SU-DHL-6 (cell line): ENCODE measurements around the gene CHRNB1.

Experiments used
- H2AFZ ChIP-seq: fragments of 200-600 bp; sonication (generic); 2 replicates; pipeline ENCODE4 v1.6.1; 2014; ENCODE audit warnings: low read depth, mild to moderate bottlenecking, moderate library complexity, mixed read lengths, antibody characterized with exemption, low read length; ENCODE audit not compliant: severe bottlenecking
- H3F3A ChIP-seq: fragments of 200-600 bp; shearing (Covaris generic); 2 replicates; pipeline ENCODE4 v1.6.0; 2016; ENCODE audit warnings: antibody characterized with exemption, mild to moderate bottlenecking; ENCODE audit not compliant: insufficient read depth
- H3K27ac ChIP-seq: fragments of 200-600 bp; sonication (generic); 2 replicates; pipeline ENCODE4 v1.5.1; 2016; ENCODE audit warnings: low read depth, mild to moderate bottlenecking, low read length, moderate library complexity, mixed read lengths
- H3K27me3 ChIP-seq: fragments of 200-600 bp; sonication (generic), shearing (Covaris generic); 2 replicates; pipeline ENCODE4 v1.6.0; 2014; ENCODE audit warnings: mild to moderate bottlenecking, low read length
- H3K36me3 ChIP-seq: fragments of 200-600 bp; sonication (generic); 2 replicates; pipeline ENCODE4 v1.6.1; 2014; ENCODE audit warnings: mild to moderate bottlenecking, low read length, mixed read lengths
- H3K4me2 ChIP-seq: fragments of 300-600, 200-600 bp; shearing (Covaris generic), sonication (generic); 2 replicates; pipeline ENCODE4 v1.6.0; 2014; ENCODE audit warnings: low read length, low read depth, mild to moderate bottlenecking; ENCODE audit not compliant: poor library complexity, severe bottlenecking
- H3K4me3 ChIP-seq: fragments of 200-600 bp; sonication (generic); 2 replicates; pipeline ENCODE4 v1.5.1; 2014; ENCODE audit warnings: antibody characterized with exemption, low read length, mild to moderate bottlenecking, mixed read lengths; ENCODE audit not compliant: insufficient read depth, poor library complexity, severe bottlenecking
- H3K79me2 ChIP-seq: fragments of 200-600 bp; sonication (generic); 2 replicates; pipeline ENCODE4 v1.6.1; 2014; ENCODE audit warnings: mild to moderate bottlenecking, low read length, moderate library complexity; ENCODE audit not compliant: insufficient read depth
- H3K9ac ChIP-seq: fragments of 200-600 bp; sonication (generic); 2 replicates; pipeline ENCODE4 v1.7.0; 2014; ENCODE audit warnings: mild to moderate bottlenecking, low read length
- H3K9me2 ChIP-seq: fragments of 200-600 bp; sonication (generic); replicated peaks from 2 replicates; pipeline ENCODE4 v1.6.1; 2014; ENCODE audit warnings: low read length; ENCODE audit not compliant: insufficient read depth
- H3K9me3 ChIP-seq: fragments of 200-600 bp; sonication (generic); 2 replicates; pipeline ENCODE4 v1.6.1; 2014; ENCODE audit warnings: low read length, mixed read lengths; ENCODE audit not compliant: insufficient read depth
- H4K20me1 ChIP-seq: fragments of 200-600 bp; sonication (generic); 2 replicates; pipeline ENCODE4 v1.6.1; 2014; ENCODE audit warnings: low read depth, mild to moderate bottlenecking, antibody characterized with exemption, low read length, moderate library complexity, mixed read lengths
- CTCF ChIP-seq: fragments of 200-600 bp; sonication (generic); IDR thresholded peaks from one replicate; pipeline ENCODE4 v1.5.1; 2017; ENCODE audit warnings: antibody characterized with exemption, mild to moderate bottlenecking, low read length, moderate library complexity; ENCODE audit not compliant: insufficient read depth, poor library complexity, severe bottlenecking
- EZH2phosphoT487 ChIP-seq: fragments of 200-600 bp; sonication (generic), shearing (Covaris generic); conservative IDR thresholded peaks from 2 replicates; pipeline ENCODE4 v1.6.1; 2018; ENCODE audit warnings: mild to moderate bottlenecking, antibody characterized with exemption, low read length, moderate library complexity, mixed read lengths

The CHRNB1 gene

GRCh38 chr17:7428557-7428956 is 16.3 kb upstream of the CHRNB1 start, which contains the start of gene SPEM3:
Gene SPEM3, plus strand, starts transcription at chr17:7428857. Its CDS starts 46 bp downstream, at chr17:7428903.
- TF ChIP-seq EZH2phosphoT487 (no peak), CTCF (no peak)
- H2AFZ ChIP-seq = no peak within 1 kb of the TSS
- no peaks in the 10 kb centered on the region for H3K9me2 ChIP-seq
- no peaks in the 10 kb centered on the region for H4K20me1 ChIP-seq
- no peaks in the 10 kb centered on the region for H3K27me3 ChIP-seq
- no peak within 1 kb of the TSS for H3K27ac ChIP-seq
- no peak within 1 kb of the TSS for H3K9ac ChIP-seq
- H3K4me3 ChIP-seq = no peak within 1 kb of the TSS
- H3K9me3 ChIP-seq = no peaks in the 10 kb centered on the region
- H3F3A ChIP-seq = no peaks in the 10 kb centered on the region
- H3K79me2 ChIP-seq = no peaks in the 10 kb centered on the region
- no peaks in the 10 kb centered on the region for H3K36me3 ChIP-seq
- no peak within 1 kb of the TSS for H3K4me2 ChIP-seq

- no peak overlapping the region for H2AFZ ChIP-seq
- H3K9me2 ChIP-seq = no peaks in the 10 kb centered on the region
- H3K27ac ChIP-seq = no peak overlapping the region
- no peaks in the 10 kb centered on the region for H3K36me3 ChIP-seq
- H4K20me1 ChIP-seq = no peaks in the 10 kb centered on the region
- no peaks in the 10 kb centered on the region for H3K27me3 ChIP-seq
- H3F3A ChIP-seq = no peaks in the 10 kb centered on the region
- no peak for TF ChIP-seq EZH2phosphoT487
- H3K4me3 ChIP-seq = no peak overlapping the region
- H3K9ac ChIP-seq = no peak overlapping the region
- no peak overlapping the region for H3K4me2 ChIP-seq
- H3K9me3 ChIP-seq = no peaks in the 10 kb centered on the region
- no peaks in the 10 kb centered on the region for H3K79me2 ChIP-seq
These were observed 15.1 kb upstream of the CHRNB1 start for GRCh38 chr17:7429722-7430121.

GRCh38 chr17:7431231-7431630 is 13.6 kb upstream of the CHRNB1 start:
- Histone ChIP-seq H3K9me3 (no peaks in the 10 kb centered on the region), H3K9ac (no peak overlapping the region), H3K27ac (no peak overlapping the region), H3K9me2 (no peaks in the 10 kb centered on the region), H3K4me2 (no peak overlapping the region), H4K20me1 (no peaks in the 10 kb centered on the region), H3F3A (no peaks in the 10 kb centered on the region), H3K4me3 (no peak overlapping the region), H2AFZ (no peak overlapping the region), H3K36me3 (no peaks in the 10 kb centered on the region), H3K27me3 (no peaks in the 10 kb centered on the region), H3K79me2 (no peaks in the 10 kb centered on the region)
- TF ChIP-seq CTCF (no peak), EZH2phosphoT487 (no peak)

GRCh38 chr17:7432296-7432695 is 12.6 kb upstream of the CHRNB1 start:
- H3K36me3 ChIP-seq = no peaks in the 10 kb centered on the region
- no peaks in the 10 kb centered on the region for H3K9me2 ChIP-seq
- no peak overlapping the region for H3K9ac ChIP-seq
- H3K27me3 ChIP-seq = no peaks in the 10 kb centered on the region
- no peaks in the 10 kb centered on the region for H3K9me3 ChIP-seq
- no peaks in the 10 kb centered on the region for H3K79me2 ChIP-seq
- H3K4me3 ChIP-seq = no peak overlapping the region
- TF ChIP-seq EZH2phosphoT487 (no peak), CTCF (no peak)
- H3F3A ChIP-seq = no peaks in the 10 kb centered on the region
- H2AFZ ChIP-seq = no peak overlapping the region
- no peak overlapping the region for H3K27ac ChIP-seq
- H4K20me1 ChIP-seq = no peaks in the 10 kb centered on the region
- no peak overlapping the region for H3K4me2 ChIP-seq
